Mesenchymal stem cell (in vitro differentiated cells and primary cell): Measurements from ENCODE around the gene ATP10A.

Experiments
- DNase-seq: peaks from one replicate; pipeline ENCODE4 v3.0.0-alpha.2; 2013
- H2AFZ ChIP-seq: one replicate; pipeline ENCODE4 v1.6.1; 2013; ENCODE audit warnings: low read depth, mild to moderate bottlenecking, control low read depth, inconsistent platforms, low read length, moderate library complexity
- H2AK5ac ChIP-seq: 2 replicates; pipeline ENCODE4 v1.6.1; 2013; ENCODE audit warnings: low read length, moderate library complexity, mild to moderate bottlenecking, inconsistent platforms; ENCODE audit not compliant: severe bottlenecking
- H2BK120ac ChIP-seq: one replicate; pipeline ENCODE4 v1.6.1; 2013; ENCODE audit warnings: low read depth, mild to moderate bottlenecking, inconsistent platforms, low read length, moderate library complexity
- H2BK12ac ChIP-seq, 2 experiments: one replicate each; pipeline ENCODE4 v1.6.1; 2013; ENCODE audit warnings: inconsistent platforms in 2 of 2, low read length in 2 of 2, mild to moderate bottlenecking in 2 of 2, moderate library complexity in 2 of 2, control low read depth in 1 of 2
- H2BK15ac ChIP-seq: one replicate; pipeline ENCODE4 v1.6.1; 2013; ENCODE audit warnings: mild to moderate bottlenecking, low read depth, inconsistent platforms; ENCODE audit not compliant: poor library complexity, severe bottlenecking
- H2BK5ac ChIP-seq: 2 replicates; pipeline ENCODE4 v1.6.1; 2013; ENCODE audit warnings: low read depth, mild to moderate bottlenecking, low read length, control low read depth, inconsistent platforms; ENCODE audit not compliant: poor library complexity, severe bottlenecking
- H3K14ac ChIP-seq, 2 experiments: one replicate each; pipeline ENCODE4 v1.6.1; 2013; ENCODE audit warnings: inconsistent platforms in 2 of 2, low read length in 2 of 2, control low read depth in 1 of 2, mild to moderate bottlenecking in 1 of 2, moderate library complexity in 1 of 2
- H3K18ac ChIP-seq, 2 experiments: one replicate each; pipeline ENCODE4 v1.6.1; 2013; ENCODE audit warnings: inconsistent platforms in 2 of 2, low read length in 2 of 2, control low read depth in 1 of 2, low read depth in 1 of 2, mild to moderate bottlenecking in 1 of 2
- H3K23ac ChIP-seq, 2 experiments: one replicate each; pipeline ENCODE4 v1.6.1; 2013; ENCODE audit warnings: inconsistent platforms in 2 of 2, low read length in 2 of 2, mild to moderate bottlenecking in 2 of 2, moderate library complexity in 2 of 2, control low read depth in 1 of 2
- H3K27ac ChIP-seq: 2 replicates; pipeline ENCODE4 v1.5.1; 2013; ENCODE audit warnings: mild to moderate bottlenecking, moderate library complexity, low read length, control low read depth, inconsistent platforms; ENCODE audit not compliant: poor library complexity, severe bottlenecking
- H3K27me3 ChIP-seq, 2 experiments: 2 replicates each; pipeline versions ENCODE4 v1.6.1 to v1.7.0; 2013; ENCODE audit warnings: low read length in 2 of 2, mild to moderate bottlenecking in 2 of 2, moderate library complexity in 2 of 2, control low read depth in 1 of 2, inconsistent platforms in 1 of 2; ENCODE audit not compliant: control insufficient read depth in 1 of 2, insufficient read depth in 1 of 2
- H3K36me3 ChIP-seq, 2 experiments: 2 replicates each; pipeline versions ENCODE4 v1.6.1 to v1.7.0; 2013; ENCODE audit warnings: low read length in 2 of 2, control low read depth in 1 of 2, inconsistent platforms in 1 of 2, low read depth in 1 of 2, mild to moderate bottlenecking in 1 of 2; ENCODE audit not compliant: insufficient read depth in 2 of 2, control insufficient read depth in 1 of 2
- H3K4ac ChIP-seq, 2 experiments: one replicate each; pipeline ENCODE4 v1.6.1; 2013; ENCODE audit warnings: inconsistent platforms in 2 of 2, low read length in 2 of 2, mild to moderate bottlenecking in 2 of 2, moderate library complexity in 2 of 2, control low read depth in 1 of 2, low read depth in 1 of 2
- H3K4me1 ChIP-seq: 2 replicates; pipeline ENCODE4 v1.6.1; 2013; ENCODE audit warnings: low read depth, low read length, control low read depth; ENCODE audit not compliant: control insufficient read depth, insufficient read depth
- H3K4me2 ChIP-seq: 2 replicates; pipeline ENCODE4 v1.6.1; 2013; ENCODE audit warnings: low read length, mild to moderate bottlenecking, inconsistent platforms; ENCODE audit not compliant: poor library complexity, severe bottlenecking
- H3K4me3 ChIP-seq, 2 experiments: 2 replicates each; pipeline versions ENCODE4 v1.5.1 to v1.7.0; 2013; ENCODE audit warnings: low read length in 2 of 2, mild to moderate bottlenecking in 2 of 2, control low read depth in 1 of 2, low read depth in 1 of 2; ENCODE audit not compliant: insufficient read depth in 1 of 2
- H3K79me1 ChIP-seq: replicated peaks from 2 replicates; pipeline ENCODE4 v1.6.1; 2013; ENCODE audit warnings: mild to moderate bottlenecking, control low read depth, low read length, inconsistent platforms; ENCODE audit not compliant: poor library complexity, severe bottlenecking
- H3K9ac ChIP-seq: 2 replicates; pipeline ENCODE4 v1.7.0; 2013; ENCODE audit warnings: mild to moderate bottlenecking, low read length, moderate library complexity
- H3K9me3 ChIP-seq: 2 replicates; pipeline ENCODE4 v1.7.0; 2013; ENCODE audit warnings: mild to moderate bottlenecking, low read length; ENCODE audit not compliant: control insufficient read depth
- H4K8ac ChIP-seq: one replicate; pipeline ENCODE4 v1.6.1; 2013; ENCODE audit warnings: inconsistent platforms, mild to moderate bottlenecking, low read length, moderate library complexity
- H4K91ac ChIP-seq: one replicate; pipeline ENCODE4 v1.6.1; 2013; ENCODE audit warnings: mild to moderate bottlenecking, low read length, inconsistent platforms
- WGBS: methylation state at CpG from one replicate; pipeline ENCODE4 v1.1.7; 2013; ENCODE audit warnings: mixed read lengths; 5-methylcytosine and 5-hydroxymethylcytosine counted together

The ATP10A gene

DNA sequence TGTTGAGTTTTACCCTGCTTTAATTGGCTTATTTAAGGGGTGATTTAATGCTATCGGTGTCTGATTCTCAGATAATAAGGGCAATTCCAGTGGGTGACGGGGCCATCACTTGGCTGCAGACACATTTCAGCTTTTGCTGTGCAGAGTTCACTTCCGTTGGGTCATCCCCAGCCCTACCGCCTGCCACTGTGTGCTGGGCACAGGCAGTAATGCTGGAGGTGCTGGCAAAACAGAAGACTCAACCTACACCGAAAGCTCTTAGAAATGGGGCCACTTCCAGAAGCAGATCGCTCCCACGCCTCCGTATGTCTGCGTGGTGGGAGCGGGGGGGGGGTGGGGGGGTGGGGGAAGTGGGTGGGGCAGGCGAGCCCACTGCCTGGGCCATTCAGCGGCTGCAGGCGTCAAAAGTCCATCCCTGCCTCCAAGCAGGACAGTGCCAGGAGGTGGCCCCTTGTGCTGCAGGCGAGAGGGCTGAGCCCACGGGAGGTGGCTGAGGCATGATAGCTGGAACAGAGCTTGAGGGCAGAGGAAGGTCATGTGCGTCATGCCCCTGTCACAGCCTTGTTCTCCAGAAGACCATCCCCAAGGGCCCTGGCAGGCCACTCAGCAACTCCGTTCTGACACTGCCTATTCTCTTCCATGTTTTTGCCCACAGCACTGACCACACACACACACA lies 128.3 kb downstream of the ATP10A start:
- Histone ChIP-seq H2BK120ac (no peak overlapping the region), H3K23ac (no peak overlapping the region), H3K79me1 (peaks cover 20% of the 10 kb centered on the region), H3K14ac (no peak overlapping the region), H2BK12ac (no peak overlapping the region), H3K4me1 (peaks cover 16% of the 10 kb centered on the region), H2BK15ac (no peak overlapping the region), H4K91ac (no peak overlapping the region), H2BK5ac (no peak overlapping the region), H3K27ac (no peak overlapping the region), H2AFZ (no peak overlapping the region), H3K4me2 (no peak overlapping the region), H3K36me3 (peaks cover 0 to 33% of the 10 kb centered on the region in 2 experiments), H3K9ac (no peak overlapping the region), H3K9me3 (no peaks in the 10 kb centered on the region), H3K18ac (no peak overlapping the region), H3K4ac (no peak overlapping the region), H3K27me3 (no peaks in the 10 kb centered on the region), H4K8ac (no peak overlapping the region), H2AK5ac (no peak overlapping the region), H3K4me3 (no peak overlapping the region)
- 90% methylated on average over 17 of the region's 17 CpGs for WGBS
- DNase-seq, result no peak

DNA sequence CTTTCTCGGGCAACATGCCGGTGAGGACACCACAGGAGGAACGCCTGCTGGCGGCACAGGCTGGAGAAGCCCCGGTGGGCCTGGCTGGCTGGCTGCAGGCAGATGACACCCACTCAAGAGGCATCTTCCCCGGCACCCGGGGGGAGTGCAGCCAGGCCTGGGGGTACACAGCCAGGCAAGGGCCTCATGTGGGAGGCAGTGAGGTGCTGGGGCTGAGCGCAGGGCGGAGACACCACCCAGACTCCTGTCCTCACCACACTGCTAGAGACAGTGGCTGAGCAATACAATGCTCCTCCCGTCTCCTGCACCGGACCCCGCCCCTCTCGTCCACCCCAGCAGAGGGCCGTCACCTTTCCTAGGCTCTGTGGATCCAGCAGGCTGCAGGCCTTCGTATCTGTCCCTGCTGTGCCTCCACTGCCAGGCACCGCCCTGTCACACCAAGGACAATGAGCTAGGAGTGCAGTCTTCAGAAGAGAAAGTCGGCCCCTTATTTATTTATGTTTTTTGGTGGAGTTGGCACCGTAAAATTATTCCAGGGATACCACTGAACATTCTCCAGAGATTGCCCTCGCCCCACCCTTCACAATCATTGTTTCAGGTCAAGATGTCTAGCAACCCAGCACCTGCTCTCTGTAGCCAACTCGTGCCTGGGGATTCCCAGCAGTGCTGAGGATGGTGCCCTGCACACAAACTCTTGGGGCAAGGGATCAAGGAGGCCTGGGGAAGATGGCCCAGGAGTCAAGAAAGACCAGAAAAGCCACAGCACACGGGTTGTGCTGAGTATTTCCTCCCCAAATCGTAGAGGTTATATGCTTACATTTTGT lies 129.1 kb downstream of the ATP10A start:
- 69% methylated on average over 18 of the region's 22 CpGs for WGBS
- no peak for DNase-seq

DNA sequence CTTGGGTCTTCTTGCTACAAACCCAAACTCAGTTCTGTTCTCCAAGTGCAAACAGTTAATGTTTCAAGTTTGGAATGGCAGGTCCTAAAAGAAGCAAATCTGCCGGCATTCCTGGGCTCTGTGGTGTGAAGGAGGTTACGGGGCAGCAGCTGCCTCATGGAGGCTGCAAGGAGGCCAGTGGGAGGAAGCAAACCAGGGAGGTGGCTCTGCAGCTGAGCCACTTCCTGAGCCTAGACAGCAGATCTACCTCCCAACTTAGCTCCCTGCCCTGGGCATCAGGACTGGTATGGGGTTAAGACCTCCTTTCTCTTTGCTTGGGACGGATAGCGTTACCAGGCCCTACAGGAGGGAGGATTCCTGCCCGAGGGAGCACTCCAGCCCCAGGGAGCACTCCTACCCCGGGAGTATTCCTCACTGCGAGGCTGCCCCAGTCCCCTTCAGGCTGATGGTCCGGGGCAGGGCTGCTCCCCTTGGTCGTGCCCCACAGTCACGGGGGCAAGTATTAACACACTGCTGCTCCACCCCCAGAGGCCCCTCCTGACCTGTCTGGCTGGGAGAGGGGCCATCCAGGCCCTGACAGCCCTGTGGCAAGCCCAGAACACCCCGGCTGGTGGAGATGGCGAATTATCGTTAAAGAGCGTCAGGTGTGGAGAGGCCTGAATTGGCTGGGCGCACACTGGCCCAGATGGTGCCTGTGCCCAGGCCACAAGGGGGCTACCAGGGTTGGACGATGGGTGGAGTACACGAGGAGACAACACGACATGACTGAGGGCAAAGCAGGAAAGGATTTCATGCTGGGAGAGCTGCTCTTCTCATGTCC lies 129.9 kb downstream of the ATP10A start:
- DNase-seq, result no peak
- H3K4me1 ChIP-seq, result peaks cover 14% of the 10 kb centered on the region
- H3K18ac ChIP-seq, result no peak overlapping the region
- H3K4me2 ChIP-seq, result no peak overlapping the region
- no peak overlapping the region for H3K27ac ChIP-seq
- H3K4me3 ChIP-seq, result no peak overlapping the region
- H3K4ac ChIP-seq, result no peak overlapping the region
- H3K14ac ChIP-seq, result no peak overlapping the region
- H2BK120ac ChIP-seq, result no peak overlapping the region
- H4K91ac ChIP-seq, result no peak overlapping the region
- H2BK5ac ChIP-seq, result no peak overlapping the region
- no peak overlapping the region for H3K23ac ChIP-seq
- no peak overlapping the region for H3K9ac ChIP-seq
- no peak overlapping the region for H2BK15ac ChIP-seq
- no peak overlapping the region for H2AFZ ChIP-seq
- H3K36me3 ChIP-seq, result peaks cover 0 to 44% of the 10 kb centered on the region in 2 experiments
- H3K79me1 ChIP-seq, result peaks cover 16% of the 10 kb centered on the region
- no peaks in the 10 kb centered on the region for H3K27me3 ChIP-seq
- no peaks in the 10 kb centered on the region for H3K9me3 ChIP-seq
- no peak overlapping the region for H2AK5ac ChIP-seq
- H2BK12ac ChIP-seq, result no peak overlapping the region
- 77% methylated on average over 18 of the region's 18 CpGs for WGBS
- H4K8ac ChIP-seq, result no peak overlapping the region

More for the DNA sequence above, 129.1 kb downstream of the ATP10A start:
- H4K8ac ChIP-seq, result no peak overlapping the region
- H3K9me3 ChIP-seq, result no peaks in the 10 kb centered on the region
- no peak overlapping the region for H3K18ac ChIP-seq
- no peak overlapping the region for H2BK15ac ChIP-seq
- peaks cover 0 to 39% of the 10 kb centered on the region in 2 experiments for H3K36me3 ChIP-seq
- H2BK5ac ChIP-seq, result no peak overlapping the region
- H3K9ac ChIP-seq, result no peak overlapping the region
- peaks cover 16% of the 10 kb centered on the region for H3K79me1 ChIP-seq
- H3K4me3 ChIP-seq, result peak overlapping the region in 1 of 2 experiments; percentile 24
- H3K4me2 ChIP-seq, result no peak overlapping the region
- H3K4me1 ChIP-seq, result peaks cover 14% of the 10 kb centered on the region
- no peak overlapping the region for H2AK5ac ChIP-seq
- H3K4ac ChIP-seq, result no peak overlapping the region
- no peaks in the 10 kb centered on the region for H3K27me3 ChIP-seq
- no peak overlapping the region for H2AFZ ChIP-seq
- H4K91ac ChIP-seq, result no peak overlapping the region
- H3K23ac ChIP-seq, result no peak overlapping the region
- no peak overlapping the region for H2BK12ac ChIP-seq
- no peak overlapping the region for H2BK120ac ChIP-seq
- H3K14ac ChIP-seq, result no peak overlapping the region
- no peak overlapping the region for H3K27ac ChIP-seq

DNA sequence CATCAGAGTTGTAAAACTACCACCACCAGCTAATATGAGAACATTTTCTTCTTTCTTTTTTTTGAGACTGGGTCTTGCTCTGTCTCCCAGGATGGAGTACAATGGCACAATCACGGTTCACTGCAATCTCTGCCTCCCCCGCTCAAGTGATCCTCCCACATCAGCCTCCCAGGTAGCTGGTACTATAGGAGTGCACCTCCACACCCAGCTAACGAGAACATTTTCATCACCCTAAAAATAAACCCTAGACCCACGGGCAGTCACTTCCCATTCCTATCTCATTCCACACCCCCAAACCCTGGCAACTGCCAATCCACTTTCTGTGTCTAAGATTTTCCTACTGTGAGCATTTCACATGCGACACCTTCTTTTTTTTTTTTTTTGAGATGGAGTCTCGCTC lies 130.9 kb downstream of the ATP10A start:
- Histone ChIP-seq H3K18ac (no peak overlapping the region), H3K9me3 (no peaks in the 10 kb centered on the region), H2BK15ac (no peak overlapping the region), H2AFZ (no peak overlapping the region), H3K27ac (no peak overlapping the region), H2BK5ac (no peak overlapping the region), H3K4me1 (peaks cover 9% of the 10 kb centered on the region), H3K36me3 (peaks cover 0 to 46% of the 10 kb centered on the region in 2 experiments), H3K79me1 (peaks cover 19% of the 10 kb centered on the region), H2BK12ac (no peak overlapping the region), H4K91ac (no peak overlapping the region), H4K8ac (no peak overlapping the region), H3K4ac (no peak overlapping the region), H3K23ac (no peak overlapping the region), H2AK5ac (no peak overlapping the region), H3K27me3 (no peaks in the 10 kb centered on the region), H2BK120ac (no peak overlapping the region), H3K9ac (no peak overlapping the region), H3K14ac (no peak overlapping the region), H3K4me2 (no peak overlapping the region), H3K4me3 (no peak overlapping the region)
- DNase-seq, result no peak
- WGBS, result 77% methylated on average over 5 of the region's 6 CpGs
